CD8-positive, alpha-beta memory T cell (primary cell): ENCODE results near the gene TGM3. TPM values are rescaled to one million over a fixed set of nuclear protein-coding genes. Genes with fewer than 3 reads are reported as not detected.

Experiments
- CTCF ChIA-PET: fragments of 350-600 bp; sonication (Branson Sonifier 250); formaldehyde crosslinking; loops from one replicate; lab custom pipeline; 2021; ENCODE audit warnings: antibody characterized with exemption; lab: Charles Lee
- POLR2A ChIA-PET: fragments of 350-600 bp; sonication (Branson Sonifier 250); formaldehyde crosslinking; loops from one replicate; lab custom pipeline; 2021; ENCODE audit warnings: antibody characterized with exemption; lab: Charles Lee
- DNase-seq, 5 donors: peaks; one replicate each; pipeline versions ENCODE4 v3.0.0 to v3.0.0-alpha.2; 2020 to 2022; ENCODE audit warnings: mixed read lengths in 1 of 5
- H3K27ac ChIP-seq: one replicate; pipeline ENCODE4 v1.7.0; 2013; ENCODE audit warnings: low read depth, mild to moderate bottlenecking, low read length, moderate library complexity
- H3K27me3 ChIP-seq: 2 replicates; pipeline ENCODE4 v1.7.0; 2013; ENCODE audit warnings: low read length, mild to moderate bottlenecking; ENCODE audit not compliant: insufficient read depth, poor library complexity, severe bottlenecking
- H3K36me3 ChIP-seq: 2 replicates; pipeline ENCODE4 v1.7.0; 2013; ENCODE audit warnings: mild to moderate bottlenecking, low read length, moderate library complexity; ENCODE audit not compliant: insufficient read depth
- H3K4me1 ChIP-seq: 2 replicates; pipeline ENCODE4 v1.7.0; 2013; ENCODE audit warnings: mild to moderate bottlenecking, low read length, moderate library complexity; ENCODE audit not compliant: insufficient read depth
- H3K4me3 ChIP-seq: 2 replicates; pipeline ENCODE4 v1.7.0; 2013; ENCODE audit warnings: mild to moderate bottlenecking, low read length
- H3K9me3 ChIP-seq: 2 replicates; pipeline ENCODE4 v1.7.0; 2013; ENCODE audit warnings: mild to moderate bottlenecking, low read length
- H3K27ac Mint-ChIP-seq, 8 donors: one replicate each; pipeline ENCODE4 v1.8.0; 2020 to 2021; ENCODE audit warnings: mixed read lengths in 8 of 8, mild to moderate bottlenecking in 6 of 8, inconsistent platforms in 3 of 8, moderate library complexity in 3 of 8
- H3K27me3 Mint-ChIP-seq, 2 donors: one replicate each; pipeline ENCODE4 v1.8.0; 2020 to 2021; ENCODE audit warnings: mixed read lengths in 2 of 2, mild to moderate bottlenecking in 1 of 2, moderate library complexity in 1 of 2
- H3K36me3 Mint-ChIP-seq, 3 donors: one replicate each; pipeline ENCODE4 v1.8.0; 2020 to 2021; ENCODE audit warnings: mixed read lengths in 3 of 3, inconsistent platforms in 1 of 3, mild to moderate bottlenecking in 1 of 3
- H3K4me1 Mint-ChIP-seq, 3 donors: one replicate each; pipeline ENCODE4 v1.8.0; 2020 to 2021; ENCODE audit warnings: mixed read lengths in 3 of 3, inconsistent platforms in 1 of 3, mild to moderate bottlenecking in 1 of 3
- H3K4me3 Mint-ChIP-seq, 7 donors: one replicate each; pipeline ENCODE4 v1.8.0; 2020 to 2021; ENCODE audit warnings: mixed read lengths in 7 of 7, mild to moderate bottlenecking in 6 of 7, moderate library complexity in 4 of 7, inconsistent platforms in 2 of 7
- H3K9me3 Mint-ChIP-seq, 5 donors: one replicate each; pipeline ENCODE4 v1.8.0; 2020 to 2022; ENCODE audit warnings: mixed read lengths in 5 of 5, mild to moderate bottlenecking in 3 of 5, moderate library complexity in 2 of 5, inconsistent platforms in 1 of 5
- polyA plus RNA-seq: library from polyadenylated mRNA; unstranded; fragments of 300-500 nt; fragmentation: Illumina TruSeq; gene quantifications from one replicate; pipeline ENCODE4 v1.2.3, GENCODE V29; 2021
- total RNA-seq, 2 experiments: library from RNA; stranded (reverse); gene quantifications; one replicate each; pipeline ENCODE4 v1.2.3, GENCODE V29; 2021

Gene TGM3, protein sequence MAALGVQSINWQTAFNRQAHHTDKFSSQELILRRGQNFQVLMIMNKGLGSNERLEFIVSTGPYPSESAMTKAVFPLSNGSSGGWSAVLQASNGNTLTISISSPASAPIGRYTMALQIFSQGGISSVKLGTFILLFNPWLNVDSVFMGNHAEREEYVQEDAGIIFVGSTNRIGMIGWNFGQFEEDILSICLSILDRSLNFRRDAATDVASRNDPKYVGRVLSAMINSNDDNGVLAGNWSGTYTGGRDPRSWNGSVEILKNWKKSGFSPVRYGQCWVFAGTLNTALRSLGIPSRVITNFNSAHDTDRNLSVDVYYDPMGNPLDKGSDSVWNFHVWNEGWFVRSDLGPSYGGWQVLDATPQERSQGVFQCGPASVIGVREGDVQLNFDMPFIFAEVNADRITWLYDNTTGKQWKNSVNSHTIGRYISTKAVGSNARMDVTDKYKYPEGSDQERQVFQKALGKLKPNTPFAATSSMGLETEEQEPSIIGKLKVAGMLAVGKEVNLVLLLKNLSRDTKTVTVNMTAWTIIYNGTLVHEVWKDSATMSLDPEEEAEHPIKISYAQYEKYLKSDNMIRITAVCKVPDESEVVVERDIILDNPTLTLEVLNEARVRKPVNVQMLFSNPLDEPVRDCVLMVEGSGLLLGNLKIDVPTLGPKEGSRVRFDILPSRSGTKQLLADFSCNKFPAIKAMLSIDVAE
- total RNA-seq, result not detected
- polyA plus RNA-seq, result not detected

DNA sequence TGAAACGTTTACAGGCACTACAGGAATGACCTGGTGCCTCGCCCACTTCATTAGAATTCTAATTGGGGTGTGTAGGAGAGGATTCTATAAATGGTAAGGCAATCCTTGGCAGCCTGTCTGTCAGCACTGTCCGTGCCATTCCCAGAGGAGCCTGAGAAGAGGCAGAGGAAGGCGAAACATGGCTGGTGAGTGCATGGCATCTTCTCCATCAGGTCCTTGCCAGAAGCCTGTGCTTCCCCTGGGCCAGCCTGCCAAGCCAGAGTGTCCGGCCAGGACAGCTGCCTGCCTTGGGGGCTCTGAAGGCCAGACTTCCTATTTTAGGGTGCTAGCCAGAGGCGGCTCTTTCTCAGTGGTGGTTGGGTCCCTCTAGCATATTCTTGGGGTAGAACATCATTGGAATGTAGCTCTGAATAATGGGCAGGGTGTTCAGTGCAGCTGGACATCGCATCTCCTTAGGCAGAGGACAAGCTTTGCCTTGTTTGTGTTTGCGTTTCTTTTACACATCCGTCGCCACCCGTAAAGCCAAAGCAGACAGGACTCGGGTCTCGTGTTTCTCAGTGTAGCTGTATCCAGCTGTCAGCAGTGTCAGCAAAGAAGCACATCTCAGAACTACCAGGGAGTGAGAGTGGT lies at the start of gene TGM3:
TSS of gene TGM3 (plus strand) at position 116 of the 630 bp plus-strand sequence. CDS start at position 179, 63 bp downstream.
- POLR2A ChIA-PET, result no interaction called here
- Histone ChIP-seq H3K27me3 (no peaks in the 10 kb centered on the region), H3K4me1 (no peaks in the 10 kb centered on the region), H3K36me3 (no peaks in the 10 kb centered on the region), H3K27ac (no peak within 1 kb of the TSS), H3K4me3 (no peak within 1 kb of the TSS), H3K9me3 (no peaks in the 10 kb centered on the region)
- Mint-ChIP-seq H3K36me3 (no peaks in the 10 kb centered on the region), H3K4me3 (no peak within 1 kb of the TSS), H3K27ac (no peak within 1 kb of the TSS), H3K9me3 (no peaks in the 10 kb centered on the region), H3K27me3 (peaks cover 9 to 29% of the 10 kb centered on the region in 2 donors), H3K4me1 (no peaks in the 10 kb centered on the region)
- no peak for DNase-seq
- CTCF ChIA-PET, result no interaction called here

DNA sequence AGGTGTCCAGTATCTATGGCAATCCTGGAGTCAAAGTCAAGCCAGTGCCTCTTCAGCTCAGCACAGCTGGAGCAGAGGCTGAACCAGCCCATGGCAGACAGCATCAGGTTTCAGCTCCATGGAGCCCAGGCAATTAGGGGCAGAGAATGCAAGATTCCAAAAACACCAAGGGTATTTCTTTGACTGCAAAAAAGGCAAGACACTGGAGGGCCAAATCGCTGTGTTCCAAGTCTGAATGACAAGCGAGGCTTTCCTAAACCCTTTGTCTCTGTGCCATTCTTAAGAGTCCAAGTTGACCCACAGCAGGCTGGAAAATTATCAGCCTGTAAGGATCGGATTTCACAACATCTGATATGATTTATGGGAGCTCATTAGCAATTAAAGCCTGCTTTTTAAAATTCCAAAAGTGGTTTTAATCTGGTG lies 49.7 kb upstream of the TGM3 start:
- no peaks in the 10 kb centered on the region for H3K9me3 Mint-ChIP-seq
- Histone ChIP-seq H3K4me1 (no peaks in the 10 kb centered on the region), H3K9me3 (no peaks in the 10 kb centered on the region), H3K4me3 (no peak overlapping the region), H3K36me3 (no peaks in the 10 kb centered on the region), H3K27me3 (no peaks in the 10 kb centered on the region), H3K27ac (no peak overlapping the region)
- H3K27me3 Mint-ChIP-seq, result peaks cover 10 to 34% of the 10 kb centered on the region in 2 donors
- ChIA-PET POLR2A (interaction anchor here (0.6 kb wide), 1 partner anchor 8 kb away, joined by 4 read pairs; no protein-coding TSS in a partner anchor), CTCF (no interaction called here)
- H3K4me1 Mint-ChIP-seq, result no peaks in the 10 kb centered on the region
- no peaks in the 10 kb centered on the region for H3K36me3 Mint-ChIP-seq
- no peak overlapping the region for H3K4me3 Mint-ChIP-seq
- no peak for DNase-seq
- no peak overlapping the region for H3K27ac Mint-ChIP-seq

DNA sequence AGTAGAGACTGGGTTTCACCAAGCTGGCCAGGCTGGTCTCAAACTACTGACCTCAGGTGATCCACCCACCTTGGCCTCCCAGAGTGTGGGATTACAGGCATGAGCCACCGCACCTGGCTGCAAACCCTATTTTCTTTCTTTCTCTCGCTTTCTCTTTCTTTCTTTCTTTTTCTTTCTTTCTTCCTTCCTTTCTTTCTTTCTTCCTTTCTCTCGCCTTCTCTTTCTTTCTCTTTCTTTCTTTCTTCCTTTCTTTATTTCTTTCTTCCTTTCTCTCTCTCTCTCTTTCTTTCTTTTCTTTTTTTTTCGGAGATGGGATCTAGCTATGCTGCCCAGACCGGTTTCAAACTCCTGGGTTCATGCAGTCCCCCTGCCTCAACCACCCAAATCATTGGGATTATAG lies 47.0 kb upstream of the TGM3 start:
- ChIA-PET POLR2A (no interaction called here), CTCF (no interaction called here)
- H3K36me3 ChIP-seq, result no peaks in the 10 kb centered on the region
- no peaks in the 10 kb centered on the region for H3K9me3 ChIP-seq
- no peaks in the 10 kb centered on the region for H3K27me3 ChIP-seq
- H3K27ac ChIP-seq, result no peak overlapping the region
- Mint-ChIP-seq H3K4me1 (no peaks in the 10 kb centered on the region), H3K27ac (no peak overlapping the region), H3K27me3 (peaks cover 11 to 33% of the 10 kb centered on the region in 2 donors), H3K4me3 (no peak overlapping the region), H3K36me3 (no peaks in the 10 kb centered on the region), H3K9me3 (no peaks in the 10 kb centered on the region)
- no peaks in the 10 kb centered on the region for H3K4me1 ChIP-seq
- DNase-seq, result no peak
- H3K4me3 ChIP-seq, result no peak overlapping the region

DNA sequence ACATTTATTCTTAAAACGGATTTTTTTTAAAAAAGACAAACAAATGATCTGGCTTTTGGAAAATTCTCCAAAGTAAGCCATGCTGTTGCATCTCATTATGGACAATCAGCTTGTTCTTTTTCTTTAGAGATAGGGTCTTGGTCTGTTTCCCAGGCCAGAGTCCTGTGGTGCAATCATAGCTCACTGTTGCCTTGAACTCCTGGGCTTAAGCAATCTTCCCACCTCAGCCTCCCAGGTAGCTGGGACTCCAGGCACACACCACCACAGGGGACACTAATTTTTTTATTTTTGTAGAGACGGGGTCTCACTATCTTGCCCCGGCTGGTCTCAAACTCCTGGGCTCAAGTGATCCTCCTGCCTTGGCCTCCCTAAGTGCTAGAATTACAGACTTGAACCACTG lies 45.9 kb upstream of the TGM3 start:
- H3K27me3 Mint-ChIP-seq, result peaks cover 16 to 39% of the 10 kb centered on the region in 2 donors
- H3K36me3 Mint-ChIP-seq, result no peaks in the 10 kb centered on the region
- Histone ChIP-seq H3K27ac (no peak overlapping the region), H3K4me3 (no peak overlapping the region), H3K27me3 (no peaks in the 10 kb centered on the region), H3K4me1 (no peaks in the 10 kb centered on the region), H3K36me3 (no peaks in the 10 kb centered on the region), H3K9me3 (no peaks in the 10 kb centered on the region)
- CTCF ChIA-PET, result no interaction called here
- DNase-seq, result no peak
- H3K4me3 Mint-ChIP-seq, result no peak overlapping the region
- H3K9me3 Mint-ChIP-seq, result no peaks in the 10 kb centered on the region
- H3K4me1 Mint-ChIP-seq, result no peaks in the 10 kb centered on the region
- H3K27ac Mint-ChIP-seq, result no peak overlapping the region
- POLR2A ChIA-PET, result no interaction called here

DNA sequence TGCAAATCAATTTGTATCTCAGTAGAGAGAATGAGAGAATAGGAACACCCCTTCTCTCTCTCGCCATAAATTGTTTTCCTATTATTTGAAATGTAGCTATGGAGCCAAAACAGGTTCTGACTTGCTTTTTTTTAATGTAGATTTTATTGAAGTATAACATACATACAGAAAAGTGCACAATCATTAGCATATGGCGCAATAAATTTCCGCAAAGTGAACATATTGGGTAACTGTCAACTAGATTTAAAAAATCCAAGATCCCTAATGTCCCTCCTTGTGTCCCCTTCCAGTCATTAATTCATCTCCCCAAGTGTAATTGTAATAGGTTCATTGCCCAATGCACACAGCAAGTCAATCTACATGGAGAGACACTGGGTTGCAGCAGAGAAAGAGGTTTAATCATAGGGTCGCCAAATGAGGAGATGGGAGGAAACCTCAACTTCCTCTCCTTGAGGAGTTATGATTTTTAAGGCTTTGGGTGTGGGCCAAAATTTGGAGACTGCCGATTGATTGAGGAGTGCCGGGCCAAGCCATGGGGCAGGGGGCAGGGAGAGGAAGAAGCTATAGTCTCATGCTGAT lies 43.3 kb upstream of the TGM3 start:
- H3K4me1 Mint-ChIP-seq, result peaks cover 0 to 5% (median 0%) of the 10 kb centered on the region in 3 donors
- H3K9me3 Mint-ChIP-seq, result peaks cover 0 to 1% (median 0%) of the 10 kb centered on the region in 5 donors
- Histone ChIP-seq H3K36me3 (no peaks in the 10 kb centered on the region), H3K4me3 (no peak overlapping the region), H3K27ac (no peak overlapping the region), H3K9me3 (no peaks in the 10 kb centered on the region), H3K27me3 (no peaks in the 10 kb centered on the region), H3K4me1 (no peaks in the 10 kb centered on the region)
- H3K27ac Mint-ChIP-seq, result peak overlapping the region in 1 of 8 donors; percentile 47
- H3K4me3 Mint-ChIP-seq, result no peak overlapping the region
- ChIA-PET CTCF (no interaction called here), POLR2A (no interaction called here)
- peaks cover 17 to 34% of the 10 kb centered on the region in 2 donors for H3K27me3 Mint-ChIP-seq
- DNase-seq, result no peak
- no peaks in the 10 kb centered on the region for H3K36me3 Mint-ChIP-seq

DNA sequence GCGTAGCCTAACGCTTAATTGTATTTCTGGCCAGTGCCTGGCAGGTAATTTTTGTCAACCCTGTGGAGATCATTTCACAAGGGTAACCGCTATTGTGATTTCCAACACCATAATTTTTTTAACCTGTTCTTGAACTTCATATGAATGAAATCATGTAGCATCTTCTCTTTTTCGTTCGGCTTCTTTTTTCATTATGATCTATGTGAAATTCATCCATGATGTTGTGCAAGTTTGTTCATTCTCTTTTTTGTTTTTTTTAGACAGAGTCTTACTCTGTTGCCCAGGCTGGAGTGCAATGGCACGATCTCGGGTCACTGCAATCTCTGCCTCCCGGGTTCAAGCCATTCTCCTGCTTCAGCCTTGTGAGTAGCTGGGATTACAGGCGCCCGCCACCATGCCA lies 42.5 kb upstream of the TGM3 start:
- Histone ChIP-seq H3K4me3 (no peak overlapping the region), H3K27me3 (no peaks in the 10 kb centered on the region), H3K9me3 (no peaks in the 10 kb centered on the region), H3K4me1 (no peaks in the 10 kb centered on the region), H3K36me3 (no peaks in the 10 kb centered on the region), H3K27ac (no peak overlapping the region)
- Mint-ChIP-seq H3K4me3 (no peak overlapping the region), H3K27ac (no peak overlapping the region), H3K9me3 (peaks cover 0 to 1% (median 0%) of the 10 kb centered on the region in 5 donors), H3K4me1 (peaks cover 0 to 5% (median 0%) of the 10 kb centered on the region in 3 donors), H3K27me3 (peaks cover 13 to 38% of the 10 kb centered on the region in 2 donors), H3K36me3 (no peaks in the 10 kb centered on the region)
- ChIA-PET POLR2A (no interaction called here), CTCF (no interaction called here)
- DNase-seq, result no peak

DNA sequence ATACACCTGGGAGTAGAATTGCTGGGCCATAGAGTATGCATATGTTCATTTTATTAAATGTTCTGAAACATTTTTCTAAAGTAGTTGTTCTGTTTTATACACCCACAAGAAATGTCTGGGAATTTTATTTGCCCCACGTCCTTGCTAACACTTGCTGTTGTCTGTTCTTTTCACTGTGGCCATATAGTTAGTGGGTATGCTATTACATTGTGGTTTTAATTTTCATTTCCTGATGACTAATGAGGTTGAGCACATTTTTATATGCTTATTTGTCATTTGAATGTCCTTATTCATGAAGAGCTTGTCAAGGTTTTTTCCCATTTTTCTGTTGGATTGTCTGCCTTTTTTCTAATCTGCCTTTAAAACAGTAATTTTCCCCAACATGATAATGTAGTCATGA lies 41.5 kb upstream of the TGM3 start:
- H3K27ac ChIP-seq, result no peak overlapping the region
- POLR2A ChIA-PET, result interaction anchor here (0.7 kb wide), 1 partner anchor 8 kb away, joined by 4 read pairs; no protein-coding TSS in a partner anchor
- H3K4me1 ChIP-seq, result no peaks in the 10 kb centered on the region
- peaks cover 0 to 5% (median 0%) of the 10 kb centered on the region in 3 donors for H3K4me1 Mint-ChIP-seq
- H3K4me3 ChIP-seq, result no peak overlapping the region
- CTCF ChIA-PET, result interaction anchor here (1.2 kb wide), 1 partner anchor 31 kb away, joined by 3 read pairs; no protein-coding TSS in a partner anchor
- H3K27me3 ChIP-seq, result no peaks in the 10 kb centered on the region
- H3K36me3 ChIP-seq, result no peaks in the 10 kb centered on the region
- H3K9me3 Mint-ChIP-seq, result peaks cover 0 to 1% (median 0%) of the 10 kb centered on the region in 5 donors
- DNase-seq, result no peak
- peaks cover 13 to 40% of the 10 kb centered on the region in 2 donors for H3K27me3 Mint-ChIP-seq
- H3K4me3 Mint-ChIP-seq, result no peak overlapping the region
- H3K36me3 Mint-ChIP-seq, result no peaks in the 10 kb centered on the region
- no peak overlapping the region for H3K27ac Mint-ChIP-seq
- no peaks in the 10 kb centered on the region for H3K9me3 ChIP-seq
